H9 (cell line): Measurements from ENCODE around the gene DPM2. TPM values are rescaled to one million over a fixed set of nuclear protein-coding genes. Genes with fewer than 3 reads are reported as not detected.

Source experiments
- DNase-seq: peaks from one replicate; pipeline ENCODE4 v3.0.0-alpha.2; 2017
- H2AFZ ChIP-seq: one replicate; pipeline ENCODE4 v1.6.1; 2013; ENCODE audit warnings: mild to moderate bottlenecking, low read length, control low read depth, moderate library complexity
- H2AK5ac ChIP-seq: 2 replicates; pipeline ENCODE4 v1.6.1; 2013; ENCODE audit warnings: low read length, control low read depth, mixed read lengths; ENCODE audit not compliant: insufficient read length
- H2BK120ac ChIP-seq: one replicate; pipeline ENCODE4 v1.6.1; 2013; ENCODE audit warnings: low read depth, mild to moderate bottlenecking, low read length, control low read depth, inconsistent platforms; ENCODE audit not compliant: poor library complexity, severe bottlenecking
- H2BK12ac ChIP-seq: 2 replicates; pipeline ENCODE4 v1.6.1; 2013; ENCODE audit warnings: low read length, control low read depth, mixed read lengths, low read depth; ENCODE audit not compliant: insufficient read length
- H2BK15ac ChIP-seq: 2 replicates; pipeline ENCODE4 v1.6.1; 2013; ENCODE audit warnings: low read depth, low read length, control low read depth
- H2BK20ac ChIP-seq: one replicate; pipeline ENCODE4 v1.6.1; 2013; ENCODE audit warnings: low read depth, mild to moderate bottlenecking, low read length, control low read depth, inconsistent platforms; ENCODE audit not compliant: poor library complexity, severe bottlenecking
- H2BK5ac ChIP-seq: 2 replicates; pipeline ENCODE4 v1.6.1; 2013; ENCODE audit warnings: low read length, control low read depth, mixed read lengths; ENCODE audit not compliant: insufficient read length
- H3K14ac ChIP-seq: 2 replicates; pipeline ENCODE4 v1.6.1; 2013; ENCODE audit warnings: low read length, control low read depth; ENCODE audit not compliant: insufficient read depth
- H3K18ac ChIP-seq: 2 replicates; pipeline ENCODE4 v1.6.1; 2013; ENCODE audit warnings: low read depth, mild to moderate bottlenecking, mixed read lengths, low read length, control low read depth; ENCODE audit not compliant: insufficient read length
- H3K23ac ChIP-seq: 2 replicates; pipeline ENCODE4 v1.6.1; 2013; ENCODE audit warnings: low read length, control low read depth, mixed read lengths, low read depth; ENCODE audit not compliant: insufficient read length
- H3K23me2 ChIP-seq: 2 replicates; pipeline ENCODE4 v1.6.1; 2013; ENCODE audit warnings: low read depth, mild to moderate bottlenecking, mixed read lengths, low read length, control low read depth; ENCODE audit not compliant: insufficient read length, poor library complexity, severe bottlenecking
- H3K27ac ChIP-seq: 2 replicates; pipeline ENCODE4 v1.5.1; 2013; ENCODE audit warnings: low read length, control low read depth, mixed read lengths, low read depth; ENCODE audit not compliant: insufficient read length
- H3K27me3 ChIP-seq: 2 replicates; pipeline ENCODE4 v1.6.1; 2013; ENCODE audit warnings: low read length, control low read depth, inconsistent platforms; ENCODE audit not compliant: insufficient read depth
- H3K4ac ChIP-seq: 2 replicates; pipeline ENCODE4 v1.6.1; 2013; ENCODE audit warnings: low read depth, mild to moderate bottlenecking, control low read depth, inconsistent platforms, low read length, moderate library complexity
- H3K4me1 ChIP-seq: 2 replicates; pipeline ENCODE4 v1.6.1; 2013; ENCODE audit warnings: low read length, control low read depth, inconsistent platforms; ENCODE audit not compliant: insufficient read depth
- H3K4me2 ChIP-seq: 2 replicates; pipeline ENCODE4 v1.6.1; 2013; ENCODE audit warnings: low read length, control low read depth, mixed read lengths; ENCODE audit not compliant: insufficient read length, insufficient read depth
- H3K56ac ChIP-seq: 2 replicates; pipeline ENCODE4 v1.6.1; 2013; ENCODE audit warnings: low read depth, mild to moderate bottlenecking, mixed read lengths, low read length, control low read depth; ENCODE audit not compliant: insufficient read length
- H3K79me1 ChIP-seq: 2 replicates; pipeline ENCODE4 v1.6.1; 2013; ENCODE audit warnings: low read depth, mild to moderate bottlenecking, moderate library complexity, low read length, control low read depth, inconsistent platforms; ENCODE audit not compliant: insufficient read depth, poor library complexity, severe bottlenecking
- H3K79me2 ChIP-seq: 2 replicates; pipeline ENCODE4 v1.6.1; 2013; ENCODE audit warnings: low read length, control low read depth, inconsistent platforms; ENCODE audit not compliant: insufficient read depth
- H3K9ac ChIP-seq: 2 replicates; pipeline ENCODE4 v1.6.1; 2013; ENCODE audit warnings: low read length, control low read depth, mixed read lengths; ENCODE audit not compliant: insufficient read length; ENCODE audit errors: extremely low read depth
- H3K9me3 ChIP-seq: one replicate; pipeline ENCODE4 v1.6.1; 2013; ENCODE audit warnings: low read depth, low read length, inconsistent platforms; ENCODE audit not compliant: control insufficient read depth
- H3T11ph ChIP-seq: one replicate; pipeline ENCODE4 v1.6.1; 2013; ENCODE audit warnings: mild to moderate bottlenecking, low read length, control low read depth, inconsistent platforms
- H4K20me1 ChIP-seq: one replicate; pipeline ENCODE4 v1.6.1; 2013; ENCODE audit not compliant: control insufficient read depth, insufficient read length, insufficient read depth
- H4K5ac ChIP-seq: 2 replicates; pipeline ENCODE4 v1.6.1; 2013; ENCODE audit warnings: low read depth, mild to moderate bottlenecking, mixed read lengths, low read length, control low read depth; ENCODE audit not compliant: insufficient read length
- H4K8ac ChIP-seq: replicated peaks from 2 replicates; pipeline ENCODE4 v1.6.1; 2013; ENCODE audit warnings: low read length, control low read depth, mixed read lengths, low read depth; ENCODE audit not compliant: insufficient read length
- H4K91ac ChIP-seq: 2 replicates; pipeline ENCODE4 v1.6.1; 2013; ENCODE audit warnings: low read depth, mild to moderate bottlenecking, moderate library complexity, mixed read lengths, low read length, control low read depth; ENCODE audit not compliant: insufficient read length
- H3K27ac Mint-ChIP-seq, 3 experiments: 2 replicates in 2 of 3; 3 replicates in 1 of 3; pipeline ENCODE4 v1.8.0; 2020 to 2021; ENCODE audit warnings: mixed read lengths in 3 of 3, mild to moderate bottlenecking in 1 of 3, moderate library complexity in 1 of 3
- H3K27me3 Mint-ChIP-seq: 2 replicates; pipeline ENCODE4 v1.8.0; 2021; ENCODE audit warnings: low read depth, mild to moderate bottlenecking, moderate library complexity, mixed read lengths
- H3K36me3 Mint-ChIP-seq, 3 experiments: 2 replicates in 2 of 3; 3 replicates in 1 of 3; pipeline ENCODE4 v1.8.0; 2020 to 2021; ENCODE audit warnings: low read depth in 3 of 3, mixed read lengths in 3 of 3; ENCODE audit not compliant: insufficient read depth in 1 of 3
- H3K4me1 Mint-ChIP-seq, 2 experiments: 2 replicates each; pipeline ENCODE4 v1.8.0; 2020; ENCODE audit warnings: mixed read lengths in 2 of 2
- H3K4me3 Mint-ChIP-seq, 2 experiments: 2 replicates in 1 of 2; 3 replicates in 1 of 2; pipeline ENCODE4 v1.8.0; 2020 to 2021; ENCODE audit warnings: mild to moderate bottlenecking in 2 of 2, mixed read lengths in 2 of 2, moderate library complexity in 1 of 2
- H3K9me3 Mint-ChIP-seq, 2 experiments: 2 replicates in 1 of 2; 3 replicates in 1 of 2; pipeline ENCODE4 v1.8.0; 2020; ENCODE audit warnings: mild to moderate bottlenecking in 2 of 2, mixed read lengths in 2 of 2, moderate library complexity in 1 of 2
- CTCF ChIP-seq: fragments of 200-600 bp; sonication (generic); conservative IDR thresholded peaks from 3 replicates; pipeline ENCODE4 v1.8.0; 2021; ENCODE audit warnings: antibody characterized with exemption, mild to moderate bottlenecking
- WGBS: extraction: QIAGEN DNeasy Blood & Tissue Kit; methylation state at CpG from one replicate; pipeline ENCODE4 v1.1.7; 2013; ENCODE audit warnings: missing lambda C conversion rate, low lambda C conversion rate, mixed read lengths; ENCODE audit not compliant: insufficient read length; ENCODE audit errors: extremely low coverage; 5-methylcytosine and 5-hydroxymethylcytosine counted together
- total RNA-seq: library from RNA; stranded (reverse); gene quantifications from 2 replicates; pipeline ENCODE4 v1.2.1, GENCODE V29; 2021

DPM2 gene
- total RNA-seq, 1 experiment from 2014 or later: 46.1 TPM

GRCh38 chr9:127910613-127911205 lies 26.9 kb downstream of the DPM2 start:
- H3K79me2 ChIP-seq: no peaks in the 10 kb centered on the region
- no peaks in the 10 kb centered on the region for H3K9me3 Mint-ChIP-seq

More at GRCh38 chr9:127910613-127911205, 26.9 kb downstream of the DPM2 start:
- no peak overlapping the region for H2BK120ac ChIP-seq
- H2BK15ac ChIP-seq: no peak overlapping the region
- H3T11ph ChIP-seq: no peak overlapping the region
- no peak overlapping the region for H3K18ac ChIP-seq
- no peak overlapping the region for H2AFZ ChIP-seq
- no peak overlapping the region for H3K4me2 ChIP-seq
- H2BK5ac ChIP-seq: no peak overlapping the region
- H3K56ac ChIP-seq: no peak overlapping the region
- no peak overlapping the region for H3K14ac ChIP-seq
- Mint-ChIP-seq H3K36me3 (peaks cover 9 to 19% (median 9%) of the 10 kb centered on the region in 3 experiments), H3K4me3 (no peak overlapping the region), H3K27ac (peak overlapping the region in 2 of 3 experiments; percentile 31 to 73; a peak in 4 of 7 replicates), H3K4me1 (peaks cover 0 to 6% of the 10 kb centered on the region in 2 experiments; a peak in 1 of 4 replicates), H3K27me3 (no peaks in the 10 kb centered on the region)
- no peak overlapping the region for H2BK20ac ChIP-seq
- H3K9me3 ChIP-seq: no peaks in the 10 kb centered on the region
- H3K23me2 ChIP-seq: no peaks in the 10 kb centered on the region
- no peaks in the 10 kb centered on the region for H3K27me3 ChIP-seq
- no peak overlapping the region for H2BK12ac ChIP-seq
- no CpG with 5 or more reads among the region's 6 CpGs for WGBS
- no peak overlapping the region for H2AK5ac ChIP-seq
- H3K4ac ChIP-seq: no peak overlapping the region
- no peak overlapping the region for H3K23ac ChIP-seq
- 0 out of 3 replicates have a peak, but pooled peaks have one; percentile 17 for TF ChIP-seq CTCF
- no peaks in the 10 kb centered on the region for H3K4me1 ChIP-seq
- no peak overlapping the region for H4K91ac ChIP-seq
- no peak for DNase-seq
- no peak overlapping the region for H4K5ac ChIP-seq
- H3K9ac ChIP-seq: no peak overlapping the region
- H3K79me1 ChIP-seq: no peaks in the 10 kb centered on the region
- no peak overlapping the region for H3K27ac ChIP-seq
- no peak overlapping the region for H4K8ac ChIP-seq
- H4K20me1 ChIP-seq: no peaks in the 10 kb centered on the region
